22Rv1 (cell line): ENCODE data around the gene PRG3.

Experiments
- CTCF ChIP-seq: fragments of 450-650 bp; IDR thresholded peaks from 2 replicates; pipeline ENCODE4 v1.5.1; 2017; ENCODE audit warnings: mild to moderate bottlenecking
- ZFX ChIP-seq: fragments of 450-650 bp; IDR thresholded peaks from 2 replicates; pipeline ENCODE4 v1.6.1; 2017; ENCODE audit warnings: antibody characterized with exemption, borderline replicate concordance

- TF ChIP-seq CTCF (no peak), ZFX (no peak)
Measured at GRCh38 chr11:57391111-57391510, 10.2 kb upstream of the PRG3 start.
